Peyer's patch (tissue), 4 donors: Measurements from ENCODE around the gene CCDC92B.

ENCODE experiments used
- POLR2A ChIP-seq, 2 donors: fragments of 450-650 bp; IDR thresholded peaks; one replicate each; pipeline ENCODE4 v1.5.1; 2017; ENCODE audit warnings: antibody characterized with exemption in 2 of 2, mild to moderate bottlenecking in 2 of 2, moderate library complexity in 2 of 2
- TF ChIP-seq, protein P1 (sequence below), 6 experiments: fragments of 450-650 bp in 4 of 6; fragments of 200-600 bp in 2 of 6; sonication (generic) in 1 of 6; IDR thresholded peaks; one replicate each; pipeline ENCODE4 v1.5.1; 2017 to 2019; ENCODE audit warnings: antibody characterized with exemption in 6 of 6, mild to moderate bottlenecking in 3 of 6, moderate library complexity in 1 of 6

DNA sequence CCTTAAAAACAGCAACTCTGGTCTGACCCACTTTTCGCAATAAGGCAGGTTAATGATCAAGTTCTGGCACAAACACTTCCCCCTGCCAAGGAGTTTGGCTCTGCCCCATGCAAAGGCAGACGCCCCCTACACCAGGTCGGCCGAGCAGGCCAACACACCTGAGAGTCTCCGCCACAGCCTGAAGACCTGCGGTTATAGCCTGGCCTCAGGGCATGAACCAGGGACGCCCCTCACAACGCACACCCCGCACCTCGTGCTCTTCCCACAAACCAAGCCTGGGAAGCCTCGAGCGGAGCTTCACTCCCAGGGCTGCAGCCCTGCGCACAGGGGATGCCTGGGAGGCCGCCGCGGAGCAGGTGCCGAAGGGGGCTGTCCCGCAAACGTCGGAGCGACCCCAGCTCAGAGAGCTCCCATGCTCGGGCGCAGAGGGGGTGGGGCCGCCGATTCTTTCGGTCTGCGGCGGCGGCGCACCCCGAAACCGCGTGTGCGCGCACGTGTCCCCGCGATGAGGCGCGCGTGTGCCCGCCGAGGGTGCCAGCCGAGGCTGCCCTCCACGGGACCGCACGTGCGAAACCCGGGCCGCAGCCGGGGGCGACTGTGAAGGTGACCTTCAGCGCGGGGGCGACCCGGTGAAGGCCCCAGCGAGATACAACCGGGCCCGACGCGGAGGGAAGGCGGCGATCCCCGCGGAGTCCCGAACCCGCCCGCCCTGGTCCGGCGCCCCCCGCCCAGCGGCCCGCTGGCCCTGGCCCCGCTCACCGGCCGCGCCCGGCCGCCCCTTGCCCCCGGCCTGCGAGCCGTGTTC is 38.4 kb downstream of the CCDC92B start:
- TF ChIP-seq, protein P1, sequence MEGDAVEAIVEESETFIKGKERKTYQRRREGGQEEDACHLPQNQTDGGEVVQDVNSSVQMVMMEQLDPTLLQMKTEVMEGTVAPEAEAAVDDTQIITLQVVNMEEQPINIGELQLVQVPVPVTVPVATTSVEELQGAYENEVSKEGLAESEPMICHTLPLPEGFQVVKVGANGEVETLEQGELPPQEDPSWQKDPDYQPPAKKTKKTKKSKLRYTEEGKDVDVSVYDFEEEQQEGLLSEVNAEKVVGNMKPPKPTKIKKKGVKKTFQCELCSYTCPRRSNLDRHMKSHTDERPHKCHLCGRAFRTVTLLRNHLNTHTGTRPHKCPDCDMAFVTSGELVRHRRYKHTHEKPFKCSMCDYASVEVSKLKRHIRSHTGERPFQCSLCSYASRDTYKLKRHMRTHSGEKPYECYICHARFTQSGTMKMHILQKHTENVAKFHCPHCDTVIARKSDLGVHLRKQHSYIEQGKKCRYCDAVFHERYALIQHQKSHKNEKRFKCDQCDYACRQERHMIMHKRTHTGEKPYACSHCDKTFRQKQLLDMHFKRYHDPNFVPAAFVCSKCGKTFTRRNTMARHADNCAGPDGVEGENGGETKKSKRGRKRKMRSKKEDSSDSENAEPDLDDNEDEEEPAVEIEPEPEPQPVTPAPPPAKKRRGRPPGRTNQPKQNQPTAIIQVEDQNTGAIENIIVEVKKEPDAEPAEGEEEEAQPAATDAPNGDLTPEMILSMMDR (IDR thresholded peaks at IDR 0.05): no peak
- peak in 1 of 2 donors; percentile 25 for TF ChIP-seq POLR2A (IDR thresholded peaks at IDR 0.05)
